A549 (cell line): ENCODE measurements around the gene SLC17A5.

Experiments used
- ELK1 ChIP-seq: fragments of 150-350 bp; IDR thresholded peaks from 2 replicates; pipeline ENCODE4 v1.6.1; 2014; ENCODE audit warnings: low read depth, mild to moderate bottlenecking, low read length
- POLR2A ChIP-seq: IDR thresholded peaks from 2 replicates; pipeline ENCODE4 v1.6.1; 2012; ENCODE audit warnings: mild to moderate bottlenecking, low read length

DNA sequence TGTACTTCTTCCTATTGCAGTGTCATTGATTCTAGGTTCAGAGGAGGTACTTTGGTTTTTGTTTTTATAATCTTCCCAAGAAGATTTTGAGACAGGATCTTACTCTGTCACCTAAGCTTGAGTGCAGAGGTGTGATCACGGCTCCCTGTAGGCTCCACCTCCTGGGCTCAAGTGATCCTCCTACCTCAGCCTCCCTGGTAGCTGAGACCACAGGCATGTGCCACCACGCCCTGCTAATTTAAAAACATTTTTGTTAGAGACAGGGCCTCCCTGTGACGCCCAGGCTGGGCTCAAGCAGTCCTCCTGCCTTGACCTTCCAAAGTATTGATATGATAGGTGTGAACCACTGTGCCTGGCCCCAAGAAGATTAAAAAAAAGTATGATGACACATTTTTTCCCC lies 3.4 kb upstream of the SLC17A5 start:
- no peak for TF ChIP-seq POLR2A
- no peak for TF ChIP-seq ELK1
